ENCODE results near the gene MAGEB18. TPM values are rescaled to one million over a fixed set of nuclear protein-coding genes. Genes with fewer than 3 reads are reported as not detected.

Gene MAGEB18
- total RNA-seq: not detected

GRCh38 chrX:26138274-26138673 is at the start of gene MAGEB18:
Gene MAGEB18, plus strand, starts transcription at chrX:26138343. Its CDS starts 643 bp downstream, at chrX:26138986.
- no peaks in the 10 kb centered on the region for H3K9me3 ChIP-seq
- no peak within 1 kb of the TSS for H3K27ac ChIP-seq
- in situ Hi-C loops (cut with MboI; ENCODE audit: low sequenced_read_pairs in 4 of 4): no loop called here
- H3K4me1 ChIP-seq: no peaks in the 10 kb centered on the region
- no peak for ATAC-seq
- H3K4me3 ChIP-seq: no peak within 1 kb of the TSS
- intact Hi-C loops (cut with DNase I; ENCODE audit: low total_unique reads): no loop called here
- no peaks in the 10 kb centered on the region for H3K27me3 ChIP-seq
- no peaks in the 10 kb centered on the region for H3K36me3 ChIP-seq
- DNase-seq: no peak
- no peak for TF ChIP-seq CTCF (IDR thresholded peaks at IDR 0.05 in 4 of 5, conservative IDR thresholded peaks at IDR 0.05 in 1 of 5)
- no peak for TF ChIP-seq POLR2A (IDR thresholded peaks at IDR 0.05)

GRCh38 chrX:26100421-26100920 is 37.7 kb upstream of the MAGEB18 start:
- ATAC-seq: no peak
- in situ Hi-C loops (cut with MboI; ENCODE audit: low sequenced_read_pairs in 4 of 4): no loop called here

GRCh38 chrX:26109142-26109541 is 29.0 kb upstream of the MAGEB18 start:
- Histone ChIP-seq H3K36me3 (no peaks in the 10 kb centered on the region), H3K27ac (no peak overlapping the region), H3K9me3 (no peaks in the 10 kb centered on the region), H3K4me3 (no peak overlapping the region), H3K27me3 (no peaks in the 10 kb centered on the region), H3K4me1 (no peaks in the 10 kb centered on the region)
- ATAC-seq (no peak), DNase-seq (no peak)
- TF ChIP-seq CTCF (IDR thresholded peaks at IDR 0.05 in 4 of 5, conservative IDR thresholded peaks at IDR 0.05 in 1 of 5) (no peak), POLR2A (IDR thresholded peaks at IDR 0.05) (no peak)
- in situ Hi-C loops (cut with MboI; ENCODE audit: low sequenced_read_pairs in 4 of 4) (no loop called here), intact Hi-C loops (cut with DNase I; ENCODE audit: low total_unique reads) (no loop called here)

More at GRCh38 chrX:26100421-26100920, 37.7 kb upstream of the MAGEB18 start:
- Histone ChIP-seq H3K36me3 (no peaks in the 10 kb centered on the region), H3K4me1 (no peaks in the 10 kb centered on the region), H3K27me3 (no peaks in the 10 kb centered on the region), H3K27ac (no peak overlapping the region), H3K9me3 (no peaks in the 10 kb centered on the region), H3K4me3 (no peak overlapping the region)
- no peak for DNase-seq
- intact Hi-C loops (cut with DNase I; ENCODE audit: low total_unique reads): no loop called here
- TF ChIP-seq POLR2A (IDR thresholded peaks at IDR 0.05) (no peak), CTCF (IDR thresholded peaks at IDR 0.05 in 4 of 5, conservative IDR thresholded peaks at IDR 0.05 in 1 of 5) (no peak)

GRCh38 chrX:26146024-26146423 is 7.9 kb downstream of the MAGEB18 start:
- TF ChIP-seq POLR2A (IDR thresholded peaks at IDR 0.05): no peak
- no peak for TF ChIP-seq CTCF (IDR thresholded peaks at IDR 0.05 in 4 of 5, conservative IDR thresholded peaks at IDR 0.05 in 1 of 5)
- H3K9me3 ChIP-seq: no peaks in the 10 kb centered on the region
- in situ Hi-C loops (cut with MboI; ENCODE audit: low sequenced_read_pairs in 4 of 4) (no loop called here), intact Hi-C loops (cut with DNase I; ENCODE audit: low total_unique reads) (no loop called here)
- no peaks in the 10 kb centered on the region for H3K27me3 ChIP-seq
- ATAC-seq (no peak), DNase-seq (no peak)
- H3K27ac ChIP-seq: no peak overlapping the region
- H3K4me1 ChIP-seq: no peaks in the 10 kb centered on the region
- no peak overlapping the region for H3K4me3 ChIP-seq
- H3K36me3 ChIP-seq: no peaks in the 10 kb centered on the region

DNA sequence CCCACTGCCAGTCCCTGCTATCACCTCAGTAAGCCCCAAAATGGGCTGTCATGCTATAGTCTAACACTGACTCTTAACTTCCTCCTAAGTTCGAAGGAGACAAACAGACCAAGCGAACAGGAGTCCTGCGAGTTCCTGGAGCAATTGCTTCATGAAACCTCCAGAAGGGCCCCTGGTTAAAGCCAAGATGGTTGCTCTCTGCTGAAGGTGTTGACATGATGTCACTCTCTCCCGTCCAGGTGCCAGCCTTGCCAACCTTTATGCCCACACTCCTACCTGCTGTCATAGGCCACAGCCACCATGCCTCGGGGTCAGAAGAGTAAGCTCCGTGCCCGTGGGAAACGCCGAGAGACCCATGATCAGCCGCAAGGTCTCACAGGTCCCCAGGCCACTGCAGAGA is 22.2 kb downstream of the MAGEB18 start, which contains the start of gene MAGEB6B:
Gene MAGEB6B (plus strand): TSS at position 301 of the 400 bp plus-strand sequence. CDS start 0 bp downstream, at position 301.
- H3K27me3 ChIP-seq: no peaks in the 10 kb centered on the region
- no peak for TF ChIP-seq POLR2A (IDR thresholded peaks at IDR 0.05)
- TF ChIP-seq CTCF (IDR thresholded peaks at IDR 0.05 in 4 of 5, conservative IDR thresholded peaks at IDR 0.05 in 1 of 5): no peak
- ATAC-seq (no peak), DNase-seq (no peak)
- H3K27ac ChIP-seq: no peak within 1 kb of the TSS
- no peak within 1 kb of the TSS for H3K4me3 ChIP-seq
- no peaks in the 10 kb centered on the region for H3K9me3 ChIP-seq
- H3K4me1 ChIP-seq: no peaks in the 10 kb centered on the region
- no peaks in the 10 kb centered on the region for H3K36me3 ChIP-seq
- in situ Hi-C loops (cut with MboI; ENCODE audit: low sequenced_read_pairs in 4 of 4) (no loop called here), intact Hi-C loops (cut with DNase I; ENCODE audit: low total_unique reads) (no loop called here)
